GM12865 (cell line): ENCODE data around the gene POU2F1.

Experiments
- DNase-seq: peaks from one replicate; pipeline ENCODE4 v3.0.0; 2010; ENCODE audit warnings: low read depth
- H3K4me3 ChIP-seq: 2 replicates; pipeline ENCODE4 v1.5.1; 2011; ENCODE audit warnings: mild to moderate bottlenecking, low read depth, low read length, control low read depth
- TF ChIP-seq, protein P1 (sequence below): IDR thresholded peaks from 2 replicates; pipeline ENCODE4 v1.5.1; 2011; ENCODE audit warnings: low read length, control low read depth, low read depth, inconsistent platforms; ENCODE audit not compliant: insufficient read depth; ENCODE audit errors: missing control alignments

POU2F1 gene

DNA sequence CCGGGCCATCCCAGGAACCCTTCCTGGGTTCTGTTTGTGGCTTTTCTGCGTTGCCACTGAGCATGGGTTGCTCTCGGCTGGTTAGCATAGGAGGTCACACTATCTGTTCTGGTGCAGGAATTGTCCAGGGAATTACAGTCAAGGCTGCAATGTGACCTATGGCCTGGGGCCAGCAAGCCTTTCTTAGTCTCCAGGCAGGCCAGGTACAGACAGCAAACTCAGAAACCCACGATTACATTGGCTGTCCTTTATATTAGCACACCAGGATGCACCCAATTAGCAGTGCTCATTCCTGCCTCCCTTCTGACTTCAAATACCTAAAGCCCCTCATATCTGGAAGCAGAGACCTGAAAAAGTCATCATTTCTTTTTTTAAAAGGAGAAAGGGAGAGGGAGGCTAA is 242.4 kb downstream of the POU2F1 start:
- DNase-seq, result no peak
- TF ChIP-seq, protein P1, sequence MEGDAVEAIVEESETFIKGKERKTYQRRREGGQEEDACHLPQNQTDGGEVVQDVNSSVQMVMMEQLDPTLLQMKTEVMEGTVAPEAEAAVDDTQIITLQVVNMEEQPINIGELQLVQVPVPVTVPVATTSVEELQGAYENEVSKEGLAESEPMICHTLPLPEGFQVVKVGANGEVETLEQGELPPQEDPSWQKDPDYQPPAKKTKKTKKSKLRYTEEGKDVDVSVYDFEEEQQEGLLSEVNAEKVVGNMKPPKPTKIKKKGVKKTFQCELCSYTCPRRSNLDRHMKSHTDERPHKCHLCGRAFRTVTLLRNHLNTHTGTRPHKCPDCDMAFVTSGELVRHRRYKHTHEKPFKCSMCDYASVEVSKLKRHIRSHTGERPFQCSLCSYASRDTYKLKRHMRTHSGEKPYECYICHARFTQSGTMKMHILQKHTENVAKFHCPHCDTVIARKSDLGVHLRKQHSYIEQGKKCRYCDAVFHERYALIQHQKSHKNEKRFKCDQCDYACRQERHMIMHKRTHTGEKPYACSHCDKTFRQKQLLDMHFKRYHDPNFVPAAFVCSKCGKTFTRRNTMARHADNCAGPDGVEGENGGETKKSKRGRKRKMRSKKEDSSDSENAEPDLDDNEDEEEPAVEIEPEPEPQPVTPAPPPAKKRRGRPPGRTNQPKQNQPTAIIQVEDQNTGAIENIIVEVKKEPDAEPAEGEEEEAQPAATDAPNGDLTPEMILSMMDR, result no peak
- H3K4me3 ChIP-seq, result no peak overlapping the region

DNA sequence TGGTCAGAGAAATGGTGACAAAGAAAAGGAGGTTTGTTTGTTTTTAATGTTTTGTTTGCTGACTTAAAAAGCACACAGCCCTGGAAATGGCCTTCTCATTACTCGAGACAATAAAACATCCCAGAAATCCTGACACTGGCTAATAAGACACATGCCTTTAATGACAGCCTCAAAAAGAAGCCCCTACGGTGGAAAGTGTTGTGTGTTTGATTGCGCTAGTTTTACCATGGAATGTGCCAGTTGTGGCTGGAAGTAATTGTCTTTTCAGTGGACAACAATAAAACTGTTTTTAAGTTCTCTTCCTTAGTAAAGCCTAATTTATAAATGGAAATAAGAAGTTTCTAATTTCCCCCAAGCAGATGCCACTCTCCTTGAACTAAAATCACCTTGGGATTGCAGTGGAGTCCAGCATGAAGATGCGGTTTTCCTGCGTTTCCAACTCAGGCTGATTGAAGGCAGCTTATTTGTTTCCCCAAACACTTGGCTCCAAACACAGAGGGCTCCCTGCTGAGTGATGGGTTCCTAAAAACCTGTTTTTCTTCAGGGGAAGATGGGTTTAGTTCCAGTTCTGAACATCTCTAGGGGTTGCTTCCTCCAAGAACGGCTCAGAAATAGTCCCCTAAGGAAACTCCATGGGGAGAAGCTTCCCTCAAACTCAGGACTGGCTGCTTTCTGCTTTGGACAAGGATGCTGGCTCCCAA is 243.3 kb downstream of the POU2F1 start:
- no peak for DNase-seq
- TF ChIP-seq, protein P1, result no peak
- H3K4me3 ChIP-seq, result no peak overlapping the region

DNA sequence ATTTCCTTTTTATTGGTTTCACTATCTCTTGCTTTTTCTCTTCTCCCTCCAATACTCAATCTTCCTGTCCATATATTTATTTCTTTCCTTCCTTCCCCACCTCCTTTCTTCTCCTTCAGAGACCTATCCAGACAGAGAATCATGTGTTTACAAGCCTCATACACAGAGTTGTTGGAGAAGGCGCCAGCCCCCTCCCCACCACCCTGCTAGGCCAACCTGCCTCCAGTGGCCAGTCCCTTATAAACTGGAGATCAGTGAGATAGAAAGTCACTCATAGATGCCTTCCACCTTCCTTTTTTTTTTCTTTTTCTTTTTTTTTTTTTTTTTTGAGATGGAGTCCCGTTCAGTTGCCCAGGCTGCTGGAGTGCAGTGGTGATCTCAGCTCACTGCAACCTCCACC is 244.3 kb downstream of the POU2F1 start:
- DNase-seq, result no peak
- no peak overlapping the region for H3K4me3 ChIP-seq
- TF ChIP-seq, protein P1, result no peak

DNA sequence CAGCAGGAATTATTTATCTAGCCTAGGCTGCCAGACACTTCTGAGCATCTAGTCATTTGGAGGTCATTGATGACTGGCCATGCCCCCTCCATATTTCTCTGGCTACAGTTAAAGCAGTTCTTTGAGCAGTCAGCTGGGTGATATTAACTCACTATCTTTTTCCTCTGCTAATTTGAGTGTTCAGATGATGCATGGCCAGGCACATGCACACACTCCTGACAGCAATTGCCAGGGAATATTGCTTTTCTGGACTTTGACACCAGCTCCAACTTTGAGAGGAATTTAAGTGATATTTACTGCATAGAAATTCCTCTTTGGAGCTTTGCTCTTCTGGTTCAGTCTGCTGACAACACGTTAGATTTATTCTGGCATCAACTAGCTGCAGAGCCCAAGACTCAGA is 245.1 kb downstream of the POU2F1 start:
- DNase-seq, result no peak
- no peak overlapping the region for H3K4me3 ChIP-seq
- TF ChIP-seq, protein P1, result no peak

DNA sequence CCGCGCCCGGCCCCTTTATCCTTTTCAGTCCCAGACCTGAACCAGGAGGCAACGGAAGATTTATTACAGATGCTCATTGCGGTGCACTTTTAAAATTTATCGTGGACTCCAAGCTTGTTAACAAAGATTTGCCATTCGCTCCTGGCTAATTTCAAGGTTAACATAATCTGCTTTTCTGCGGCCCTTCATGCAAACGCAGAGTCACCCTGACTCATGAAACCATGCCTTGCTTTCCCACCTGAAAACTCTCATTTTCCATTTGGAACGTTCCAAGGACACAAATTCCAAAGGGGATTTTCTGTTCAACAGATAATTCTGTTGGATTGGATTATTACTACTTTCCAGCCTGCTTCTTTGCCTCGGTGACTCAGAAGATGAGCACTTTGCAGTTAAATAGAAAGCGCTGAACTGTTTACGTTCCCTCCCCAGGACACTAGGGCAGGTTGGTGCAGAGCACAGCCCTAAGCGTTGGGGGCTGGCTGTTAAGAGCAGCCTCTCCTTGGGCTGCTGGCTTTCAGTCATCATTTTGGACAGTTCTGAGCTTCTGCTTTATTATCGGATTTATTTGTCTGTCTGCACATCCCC is 246.5 kb downstream of the POU2F1 start:
- H3K4me3 ChIP-seq, result no peak overlapping the region
- no peak for DNase-seq
- TF ChIP-seq, protein P1, result no peak

DNA sequence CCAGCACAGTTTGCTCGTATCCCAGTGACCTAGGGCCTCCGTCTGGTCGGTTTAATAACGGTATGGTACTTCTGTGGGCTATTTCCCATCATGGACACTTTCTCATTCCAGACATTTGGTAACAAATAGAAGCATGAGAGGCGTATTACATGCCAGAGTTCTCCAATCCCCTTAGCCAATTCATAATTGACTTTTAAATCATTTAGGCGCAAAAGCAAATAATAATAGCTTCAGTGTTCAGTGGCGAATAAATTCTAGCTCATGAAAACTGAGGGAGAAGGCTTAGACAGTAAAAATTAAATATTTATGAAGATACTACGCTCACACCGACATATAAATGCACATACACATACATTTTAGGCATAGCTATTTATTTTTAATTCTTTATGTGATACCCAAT is 247.1 kb downstream of the POU2F1 start:
- no peak overlapping the region for H3K4me3 ChIP-seq
- TF ChIP-seq, protein P1, result no peak
- no peak for DNase-seq
